HAP-1 (cell line): ENCODE data around the gene HECTD4.
"Not testable (repeated sequence)": the region's sequence is repeated elsewhere in the genome, so short reads cannot be mapped to it uniquely, and the experiment has no call there.

Experiments
- DNase-seq, 2 experiments: peaks; one replicate each; pipeline ENCODE4 v3.0.0-alpha.2; 2016 to 2020; ENCODE audit warnings: low spot score in 2 of 2
- H3K27me3 ChIP-seq: fragments of 250-450 bp; sonication (Bioruptor Pico); 2 replicates; pipeline ENCODE4 v1.5.1; 2020; ENCODE audit warnings: low read depth, mild to moderate bottlenecking, moderate library complexity
- H3K36me3 ChIP-seq: fragments of 250-450 bp; sonication (Bioruptor Pico); replicated peaks from 2 replicates; pipeline ENCODE4 v1.5.1; 2020; ENCODE audit warnings: mild to moderate bottlenecking
- H3K4me1 ChIP-seq: fragments of 250-450 bp; sonication (Bioruptor Pico); 2 replicates; pipeline ENCODE4 v1.5.1; 2020; ENCODE audit warnings: mild to moderate bottlenecking
- H3K4me3 ChIP-seq: fragments of 250-450 bp; sonication (Bioruptor Pico); 2 replicates; pipeline ENCODE4 v1.5.1; 2020; ENCODE audit warnings: mild to moderate bottlenecking, moderate library complexity
- H3K9me3 ChIP-seq: fragments of 250-450 bp; sonication (Bioruptor Pico); 2 replicates; pipeline ENCODE4 v1.5.1; 2020; ENCODE audit warnings: mild to moderate bottlenecking, moderate library complexity
- in situ Hi-C: fragments of 300-500 bp; cut with MboI; formaldehyde crosslinking; loops from 3 replicates; pipeline ENCODE4 v1.14.3; 2020; ENCODE audit warnings: low sequenced_read_pairs, inconsistent platforms, mixed read lengths

Gene HECTD4

GRCh38 chr12:112126000-112126438 is 256.2 kb downstream of the HECTD4 start:
- peaks cover 3% of the 10 kb centered on the region; the same call in 1 of the 2 replicates for H3K4me1 ChIP-seq

GRCh38 chr12:112125250-112125999 is 256.8 kb downstream of the HECTD4 start, which contains the start of gene TRAFD1:
TSS of gene TRAFD1 (plus strand) at chr12:112125560. CDS start at chr12:112130523, 4,963 bp downstream.
- no peaks in the 10 kb centered on the region for H3K27me3 ChIP-seq
- in situ Hi-C loops: no loop called here
- no peaks in the 10 kb centered on the region for H3K9me3 ChIP-seq
- H3K4me1 ChIP-seq: peaks cover 3% of the 10 kb centered on the region; the same call in 1 of the 2 replicates
- H3K36me3 ChIP-seq: no peaks in the 10 kb centered on the region; the same call in 1 of the 2 replicates
- peak within 1 kb of the TSS; percentile 95 for H3K4me3 ChIP-seq
- DNase-seq: peak; percentile 91 to 99

More at GRCh38 chr12:112126000-112126438, 256.2 kb downstream of the HECTD4 start:
- in situ Hi-C loops: no loop called here
- Histone ChIP-seq H3K9me3 (no peaks in the 10 kb centered on the region), H3K36me3 (peaks cover 4% of the 10 kb centered on the region), H3K27me3 (no peaks in the 10 kb centered on the region), H3K4me3 (peak overlapping the region; percentile 95)
- DNase-seq: no peak

GRCh38 chr12:112124918-112125249 is 257.3 kb downstream of the HECTD4 start:
- in situ Hi-C loops: no loop called here

GRCh38 chr12:112122823-112123690 is 259.2 kb downstream of the HECTD4 start:
- Histone ChIP-seq H3K36me3 (no peaks in the 10 kb centered on the region), H3K4me1 (peaks cover 3% of the 10 kb centered on the region; the same call in 1 of the 2 replicates), H3K27me3 (no peaks in the 10 kb centered on the region), H3K4me3 (no peak overlapping the region), H3K9me3 (no peaks in the 10 kb centered on the region)
- in situ Hi-C loops: no loop called here
- DNase-seq: no peak

More at GRCh38 chr12:112124918-112125249, 257.3 kb downstream of the HECTD4 start:
- peaks cover 3% of the 10 kb centered on the region; the same call in 1 of the 2 replicates for H3K4me1 ChIP-seq
- no peaks in the 10 kb centered on the region for H3K9me3 ChIP-seq
- no peak for DNase-seq
- H3K36me3 ChIP-seq: no peaks in the 10 kb centered on the region
- no peaks in the 10 kb centered on the region for H3K27me3 ChIP-seq
- peak overlapping the region; percentile 95; the same call in 1 of the 2 replicates for H3K4me3 ChIP-seq

GRCh38 chr12:112121780-112122565 is 260.3 kb downstream of the HECTD4 start:
- in situ Hi-C loops: no loop called here
- no peak for DNase-seq
- Histone ChIP-seq H3K27me3 (no peaks in the 10 kb centered on the region), H3K9me3 (no peaks in the 10 kb centered on the region), H3K36me3 (no peaks in the 10 kb centered on the region), H3K4me3 (no peak overlapping the region), H3K4me1 (peaks cover 3% of the 10 kb centered on the region; the same call in 1 of the 2 replicates)

GRCh38 chr12:112117685-112118084 is 264.5 kb downstream of the HECTD4 start:
- in situ Hi-C loops: no loop called here
- no peak for DNase-seq
- peaks cover 8% of the 10 kb centered on the region for H3K4me1 ChIP-seq

GRCh38 chr12:112116232-112117060 is 265.8 kb downstream of the HECTD4 start:
- no peaks in the 10 kb centered on the region for H3K9me3 ChIP-seq
- DNase-seq: peak; percentile 57 to 75
- no peak overlapping the region for H3K4me3 ChIP-seq
- H3K27me3 ChIP-seq: no peaks in the 10 kb centered on the region
- in situ Hi-C loops: no loop called here
- no peaks in the 10 kb centered on the region for H3K36me3 ChIP-seq
- H3K4me1 ChIP-seq: peaks cover 8% of the 10 kb centered on the region

More at GRCh38 chr12:112117685-112118084, 264.5 kb downstream of the HECTD4 start:
- H3K4me3 ChIP-seq: no peak overlapping the region
- H3K27me3 ChIP-seq: no peaks in the 10 kb centered on the region
- no peaks in the 10 kb centered on the region for H3K36me3 ChIP-seq
- H3K9me3 ChIP-seq: no peaks in the 10 kb centered on the region

- in situ Hi-C loops: no loop called here
- H3K4me1 ChIP-seq: peaks cover 8% of the 10 kb centered on the region
- DNase-seq: no peak
These were observed 266.8 kb downstream of the HECTD4 start for GRCh38 chr12:112115259-112116045.

GRCh38 chr12:112112409-112113133 is 269.7 kb downstream of the HECTD4 start:
- in situ Hi-C loops: no loop called here
- no peak overlapping the region for H3K4me3 ChIP-seq
- no peaks in the 10 kb centered on the region for H3K27me3 ChIP-seq
- DNase-seq: no peak
- no peaks in the 10 kb centered on the region; the same call in 1 of the 2 replicates for H3K36me3 ChIP-seq
- H3K9me3 ChIP-seq: no peaks in the 10 kb centered on the region
- H3K4me1 ChIP-seq: peaks cover 16% of the 10 kb centered on the region

More at GRCh38 chr12:112115259-112116045, 266.8 kb downstream of the HECTD4 start:
- Histone ChIP-seq H3K36me3 (no peaks in the 10 kb centered on the region), H3K4me3 (no peak overlapping the region), H3K9me3 (no peaks in the 10 kb centered on the region), H3K27me3 (no peaks in the 10 kb centered on the region)

GRCh38 chr12:112111931-112112330 is 270.3 kb downstream of the HECTD4 start:
- peaks cover 20% of the 10 kb centered on the region for H3K4me1 ChIP-seq
- no peak for DNase-seq
- H3K27me3 ChIP-seq: no peaks in the 10 kb centered on the region
- in situ Hi-C loops: no loop called here
- no peaks in the 10 kb centered on the region for H3K9me3 ChIP-seq
- H3K4me3 ChIP-seq: no peak overlapping the region
- no peaks in the 10 kb centered on the region; the same call in none of the 2 replicates for H3K36me3 ChIP-seq

- H3K9me3 ChIP-seq, H3K36me3 ChIP-seq, H3K4me3 ChIP-seq, DNase-seq, H3K27me3 ChIP-seq, in situ Hi-C loops: not testable (repeated sequence)
- H3K4me1 ChIP-seq: peaks cover 17% of the 10 kb centered on the region
These were observed 271.2 kb downstream of the HECTD4 start for GRCh38 chr12:112110787-112111662.
